Mononuclear cell (primary cell): ENCODE measurements around the gene TMEM95. TPM values are rescaled to one million over a fixed set of nuclear protein-coding genes. Genes with fewer than 3 reads are reported as not detected.

ENCODE experiments used
- H3K27me3 ChIP-seq: 2 replicates; pipeline ENCODE4 v1.6.0; 2011; ENCODE audit warnings: low read length, control low read depth; ENCODE audit not compliant: insufficient read depth
- H3K4me1 ChIP-seq: 2 replicates; pipeline ENCODE4 v1.5.1; 2011; ENCODE audit warnings: mild to moderate bottlenecking, low read length, control low read depth; ENCODE audit not compliant: insufficient read depth
- H3K4me3 ChIP-seq: 2 replicates; pipeline ENCODE4 v1.5.1; 2011; ENCODE audit warnings: mild to moderate bottlenecking, low read length, moderate library complexity
- H3K9me3 ChIP-seq: 2 replicates; pipeline ENCODE4 v1.5.1; 2011; ENCODE audit warnings: low read depth, mild to moderate bottlenecking, control low read depth, low read length
- total RNA-seq: library from RNA; depleted of rRNA; stranded (reverse); fragments of >200 nt; gene quantifications from one replicate; pipeline ENCODE4 v1.2.3, GENCODE V29; 2012

The TMEM95 gene, protein sequence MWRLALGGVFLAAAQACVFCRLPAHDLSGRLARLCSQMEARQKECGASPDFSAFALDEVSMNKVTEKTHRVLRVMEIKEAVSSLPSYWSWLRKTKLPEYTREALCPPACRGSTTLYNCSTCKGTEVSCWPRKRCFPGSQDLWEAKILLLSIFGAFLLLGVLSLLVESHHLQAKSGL
- total RNA-seq: not detected

DNA sequence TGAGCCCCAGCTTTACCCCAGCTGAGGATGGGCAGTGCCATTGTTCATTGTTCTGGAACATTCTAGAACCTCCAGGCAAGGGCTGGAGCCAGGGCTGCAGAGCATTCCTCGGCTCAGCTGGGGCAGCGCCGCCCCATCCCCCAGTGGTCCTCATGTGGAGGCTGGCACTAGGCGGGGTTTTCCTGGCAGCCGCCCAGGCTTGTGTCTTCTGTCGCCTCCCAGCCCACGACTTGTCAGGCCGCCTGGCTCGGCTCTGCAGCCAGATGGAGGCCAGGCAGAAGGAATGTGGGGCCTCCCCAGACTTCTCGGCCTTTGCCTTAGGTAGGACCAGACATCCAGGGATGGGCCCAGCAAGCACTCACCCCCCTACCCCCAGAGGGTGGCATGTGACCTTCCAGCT, at the start of gene TMEM95:
TSS of gene TMEM95 (plus strand) at position 104 of the 400 bp plus-strand sequence. CDS start at position 153, 49 bp downstream.
- no peaks in the 10 kb centered on the region for H3K27me3 ChIP-seq
- H3K9me3 ChIP-seq: no peaks in the 10 kb centered on the region
- H3K4me3 ChIP-seq: no peak within 1 kb of the TSS
- peaks cover 40% of the 10 kb centered on the region for H3K4me1 ChIP-seq

- H3K4me1 ChIP-seq: peaks cover 40% of the 10 kb centered on the region
- no peaks in the 10 kb centered on the region for H3K9me3 ChIP-seq
- peak within 1 kb of the TSS; percentile 97 for H3K4me3 ChIP-seq
- no peaks in the 10 kb centered on the region for H3K27me3 ChIP-seq
These were observed 47.9 kb upstream of the TMEM95 start, which contains the start of gene EIF5A for GRCh38 chr17:7306911-7307685. EIF5A (plus strand) TSS chr17:7307628; CDS start chr17:7309636, 2,008 bp downstream.

- peak overlapping the region; percentile 97 for H3K4me3 ChIP-seq
- H3K9me3 ChIP-seq: no peaks in the 10 kb centered on the region
- H3K27me3 ChIP-seq: no peaks in the 10 kb centered on the region
- H3K4me1 ChIP-seq: peaks cover 47% of the 10 kb centered on the region
These were observed 47.0 kb upstream of the TMEM95 start for GRCh38 chr17:7307686-7308624.

GRCh38 chr17:7308625-7309433, 46.1 kb upstream of the TMEM95 start:
- Histone ChIP-seq H3K4me1 (peaks cover 56% of the 10 kb centered on the region), H3K9me3 (no peaks in the 10 kb centered on the region), H3K4me3 (peak overlapping the region; percentile 97), H3K27me3 (no peaks in the 10 kb centered on the region)

GRCh38 chr17:7309628-7310027, 45.3 kb upstream of the TMEM95 start:
- H3K4me3 ChIP-seq: no peak overlapping the region
- no peaks in the 10 kb centered on the region for H3K27me3 ChIP-seq
- no peaks in the 10 kb centered on the region for H3K9me3 ChIP-seq
- peaks cover 64% of the 10 kb centered on the region for H3K4me1 ChIP-seq

GRCh38 chr17:7311110-7311705, 43.7 kb upstream of the TMEM95 start:
- Histone ChIP-seq H3K9me3 (no peaks in the 10 kb centered on the region), H3K4me1 (peaks cover 72% of the 10 kb centered on the region), H3K27me3 (no peaks in the 10 kb centered on the region), H3K4me3 (no peak overlapping the region)

DNA sequence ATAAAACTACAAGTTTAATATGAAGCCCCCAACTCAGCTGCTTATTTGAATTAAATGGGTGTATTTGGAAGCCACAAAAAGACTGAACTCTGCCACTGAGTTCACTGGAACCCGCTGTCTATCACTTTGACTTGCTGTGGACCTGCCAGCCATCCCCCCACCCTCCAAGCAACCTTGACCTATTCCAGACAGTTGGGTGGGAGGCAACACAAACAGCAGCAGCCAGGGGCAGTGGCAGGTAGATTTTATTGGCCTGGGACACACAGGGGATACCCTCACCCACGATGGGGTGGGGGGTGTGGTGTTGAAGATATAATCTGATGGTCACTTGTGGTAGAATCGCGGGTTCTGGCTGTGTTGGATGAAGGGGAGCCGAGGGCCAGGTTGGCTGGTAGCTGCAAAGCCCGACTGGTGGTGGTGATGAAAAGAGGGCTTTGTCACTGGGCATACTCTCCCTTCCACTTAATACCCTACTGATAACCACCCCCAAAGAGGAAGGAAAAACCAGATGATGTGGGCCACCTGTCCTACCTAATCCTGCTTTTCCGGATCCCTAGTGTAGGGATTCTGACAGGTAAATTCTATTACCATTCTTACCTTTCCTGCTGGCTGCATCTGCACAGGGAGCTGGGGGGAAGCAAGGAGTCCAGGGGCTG, 42.4 kb upstream of the TMEM95 start:
- no peak overlapping the region for H3K4me3 ChIP-seq
- H3K9me3 ChIP-seq: no peaks in the 10 kb centered on the region
- H3K27me3 ChIP-seq: no peaks in the 10 kb centered on the region
- peaks cover 68% of the 10 kb centered on the region for H3K4me1 ChIP-seq

GRCh38 chr17:7313088-7313889, 41.7 kb upstream of the TMEM95 start:
- Histone ChIP-seq H3K27me3 (no peaks in the 10 kb centered on the region), H3K9me3 (no peaks in the 10 kb centered on the region), H3K4me1 (peaks cover 68% of the 10 kb centered on the region), H3K4me3 (no peak overlapping the region)

DNA sequence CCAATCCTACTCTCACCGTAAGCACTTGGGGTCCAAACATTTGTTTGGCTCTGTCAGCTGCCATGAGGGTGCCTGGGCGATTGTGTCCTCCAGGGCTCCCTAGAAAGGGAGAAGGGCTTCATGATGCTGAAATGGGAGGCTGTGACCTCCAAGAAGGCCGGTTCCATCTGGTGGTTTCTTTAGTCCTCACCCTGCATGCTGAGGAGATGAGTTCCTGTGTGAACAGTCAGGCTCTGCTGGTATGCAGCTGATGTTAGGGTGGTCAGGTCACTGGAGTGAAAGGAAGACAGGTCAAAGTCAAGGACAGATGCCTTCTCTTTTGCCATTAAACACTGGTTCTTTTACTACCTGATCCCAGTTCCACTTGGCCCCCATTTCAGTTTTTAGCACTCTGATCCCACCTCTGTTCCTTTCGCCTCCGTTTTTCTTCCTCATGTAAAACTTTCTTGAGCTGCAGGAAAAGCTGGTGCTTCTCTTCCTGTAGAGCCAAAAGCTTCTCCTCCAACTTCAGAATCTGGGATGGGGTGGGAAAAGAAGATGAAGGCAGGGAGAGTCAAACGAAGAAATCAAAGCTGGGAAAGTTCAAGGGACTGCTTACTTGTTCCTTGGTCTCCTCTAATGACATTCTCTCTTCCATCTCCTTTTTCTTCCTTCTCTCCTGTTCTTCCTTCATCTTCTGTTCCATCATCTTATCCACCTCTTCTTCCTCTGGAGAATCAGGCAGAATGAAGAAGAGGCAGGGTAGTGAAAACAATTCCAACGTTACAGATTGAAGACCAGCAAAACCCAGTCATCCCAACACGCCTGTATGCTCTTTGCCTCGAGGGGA, 40.9 kb upstream of the TMEM95 start:
- Histone ChIP-seq H3K9me3 (no peaks in the 10 kb centered on the region), H3K27me3 (no peaks in the 10 kb centered on the region), H3K4me1 (peaks cover 61% of the 10 kb centered on the region), H3K4me3 (peak overlapping the region; percentile 76)

- peak within 1 kb of the TSS; percentile 76 for H3K4me3 ChIP-seq
- H3K9me3 ChIP-seq: no peaks in the 10 kb centered on the region
- H3K4me1 ChIP-seq: peaks cover 53% of the 10 kb centered on the region
- H3K27me3 ChIP-seq: no peaks in the 10 kb centered on the region
These were observed 40.0 kb upstream of the TMEM95 start, which contains the start of gene GPS2 for GRCh38 chr17:7314719-7315569. GPS2 (minus strand) TSS chr17:7315360; CDS start chr17:7315052, 308 bp downstream.

- Histone ChIP-seq H3K4me1 (peaks cover 45% of the 10 kb centered on the region), H3K9me3 (no peaks in the 10 kb centered on the region), H3K4me3 (peak overlapping the region; percentile 76)
These were observed 39.3 kb upstream of the TMEM95 start for GRCh38 chr17:7315570-7316235.

More at GRCh38 chr17:7315570-7316235, 39.3 kb upstream of the TMEM95 start:
- no peaks in the 10 kb centered on the region for H3K27me3 ChIP-seq
